ENCODE data around the gene LSM10.

DNA sequence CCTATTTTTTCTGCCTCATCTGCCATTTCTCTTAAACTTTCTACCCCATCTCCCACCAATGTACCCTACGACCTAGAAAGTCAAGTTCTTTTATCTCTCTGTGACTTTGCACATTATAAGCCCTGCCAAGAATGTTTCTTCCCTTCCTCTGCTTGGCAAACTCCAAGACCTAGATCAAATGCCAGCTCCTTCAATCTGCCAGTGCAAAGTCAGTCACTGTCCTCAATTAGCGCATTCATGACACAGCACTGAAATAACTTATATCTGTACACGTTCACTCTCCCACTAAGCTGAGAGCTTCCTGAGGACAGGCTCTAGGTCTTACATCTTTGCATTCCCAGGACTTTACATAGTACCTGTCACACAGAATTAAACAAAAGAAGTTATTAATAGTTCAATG, 21.4 kb upstream of the LSM10 start:
- TF ChIP-seq, protein P1, sequence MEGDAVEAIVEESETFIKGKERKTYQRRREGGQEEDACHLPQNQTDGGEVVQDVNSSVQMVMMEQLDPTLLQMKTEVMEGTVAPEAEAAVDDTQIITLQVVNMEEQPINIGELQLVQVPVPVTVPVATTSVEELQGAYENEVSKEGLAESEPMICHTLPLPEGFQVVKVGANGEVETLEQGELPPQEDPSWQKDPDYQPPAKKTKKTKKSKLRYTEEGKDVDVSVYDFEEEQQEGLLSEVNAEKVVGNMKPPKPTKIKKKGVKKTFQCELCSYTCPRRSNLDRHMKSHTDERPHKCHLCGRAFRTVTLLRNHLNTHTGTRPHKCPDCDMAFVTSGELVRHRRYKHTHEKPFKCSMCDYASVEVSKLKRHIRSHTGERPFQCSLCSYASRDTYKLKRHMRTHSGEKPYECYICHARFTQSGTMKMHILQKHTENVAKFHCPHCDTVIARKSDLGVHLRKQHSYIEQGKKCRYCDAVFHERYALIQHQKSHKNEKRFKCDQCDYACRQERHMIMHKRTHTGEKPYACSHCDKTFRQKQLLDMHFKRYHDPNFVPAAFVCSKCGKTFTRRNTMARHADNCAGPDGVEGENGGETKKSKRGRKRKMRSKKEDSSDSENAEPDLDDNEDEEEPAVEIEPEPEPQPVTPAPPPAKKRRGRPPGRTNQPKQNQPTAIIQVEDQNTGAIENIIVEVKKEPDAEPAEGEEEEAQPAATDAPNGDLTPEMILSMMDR (IDR thresholded peaks at IDR 0.05; ENCODE audit: low read depth, low read length) = no peak
- TF ChIP-seq EZH2phosphoT487 (IDR thresholded peaks at IDR 0.05; ENCODE audit: low read depth) = no peak
